ENCODE measurements around the gene ERBB3.

The ERBB3 gene

DNA sequence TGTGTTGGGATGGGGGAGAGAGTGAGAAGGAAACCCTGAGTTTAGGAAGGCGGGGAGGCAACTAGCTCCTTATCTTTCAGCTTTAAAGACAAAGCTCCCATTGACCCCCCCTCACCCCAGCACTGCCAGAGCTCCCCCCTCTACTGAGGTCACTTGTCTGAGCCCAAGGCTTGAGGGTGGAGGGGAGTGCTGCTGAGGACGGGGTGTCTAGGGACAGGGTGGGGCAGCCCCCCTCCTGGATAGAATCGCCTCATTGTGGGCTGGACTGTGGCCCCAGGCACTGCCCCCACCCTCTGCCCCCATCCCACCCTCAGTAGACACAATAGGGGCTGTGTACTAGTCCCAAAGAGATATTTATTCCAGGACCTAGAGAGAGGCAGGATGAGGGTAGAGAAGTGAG is 3.0 kb downstream of the ERBB3 start:
- Histone ChIP-seq H3K36me3 (ENCODE audit: control insufficient read depth, insufficient read depth, low read length) (no peaks in the 10 kb centered on the region), H3K4me3 (ENCODE audit: low read depth, low read length) (no peak overlapping the region), H3K9ac (no peak overlapping the region), H3K4me2 (ENCODE audit: low read length) (no peak overlapping the region), H3K27ac (no peak overlapping the region), H3K4me1 (peaks cover 8% of the 10 kb centered on the region), H3K9me3 (ENCODE audit: control insufficient read depth, low read length) (no peaks in the 10 kb centered on the region), H3K27me3 (ENCODE audit: control insufficient read depth, insufficient read depth, low read length) (no peaks in the 10 kb centered on the region), H2AFZ (no peak overlapping the region), H3K79me2 (no peaks in the 10 kb centered on the region)
- TF ChIP-seq, protein P1, sequence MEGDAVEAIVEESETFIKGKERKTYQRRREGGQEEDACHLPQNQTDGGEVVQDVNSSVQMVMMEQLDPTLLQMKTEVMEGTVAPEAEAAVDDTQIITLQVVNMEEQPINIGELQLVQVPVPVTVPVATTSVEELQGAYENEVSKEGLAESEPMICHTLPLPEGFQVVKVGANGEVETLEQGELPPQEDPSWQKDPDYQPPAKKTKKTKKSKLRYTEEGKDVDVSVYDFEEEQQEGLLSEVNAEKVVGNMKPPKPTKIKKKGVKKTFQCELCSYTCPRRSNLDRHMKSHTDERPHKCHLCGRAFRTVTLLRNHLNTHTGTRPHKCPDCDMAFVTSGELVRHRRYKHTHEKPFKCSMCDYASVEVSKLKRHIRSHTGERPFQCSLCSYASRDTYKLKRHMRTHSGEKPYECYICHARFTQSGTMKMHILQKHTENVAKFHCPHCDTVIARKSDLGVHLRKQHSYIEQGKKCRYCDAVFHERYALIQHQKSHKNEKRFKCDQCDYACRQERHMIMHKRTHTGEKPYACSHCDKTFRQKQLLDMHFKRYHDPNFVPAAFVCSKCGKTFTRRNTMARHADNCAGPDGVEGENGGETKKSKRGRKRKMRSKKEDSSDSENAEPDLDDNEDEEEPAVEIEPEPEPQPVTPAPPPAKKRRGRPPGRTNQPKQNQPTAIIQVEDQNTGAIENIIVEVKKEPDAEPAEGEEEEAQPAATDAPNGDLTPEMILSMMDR (IDR thresholded peaks at IDR 0.05) = no peak

DNA sequence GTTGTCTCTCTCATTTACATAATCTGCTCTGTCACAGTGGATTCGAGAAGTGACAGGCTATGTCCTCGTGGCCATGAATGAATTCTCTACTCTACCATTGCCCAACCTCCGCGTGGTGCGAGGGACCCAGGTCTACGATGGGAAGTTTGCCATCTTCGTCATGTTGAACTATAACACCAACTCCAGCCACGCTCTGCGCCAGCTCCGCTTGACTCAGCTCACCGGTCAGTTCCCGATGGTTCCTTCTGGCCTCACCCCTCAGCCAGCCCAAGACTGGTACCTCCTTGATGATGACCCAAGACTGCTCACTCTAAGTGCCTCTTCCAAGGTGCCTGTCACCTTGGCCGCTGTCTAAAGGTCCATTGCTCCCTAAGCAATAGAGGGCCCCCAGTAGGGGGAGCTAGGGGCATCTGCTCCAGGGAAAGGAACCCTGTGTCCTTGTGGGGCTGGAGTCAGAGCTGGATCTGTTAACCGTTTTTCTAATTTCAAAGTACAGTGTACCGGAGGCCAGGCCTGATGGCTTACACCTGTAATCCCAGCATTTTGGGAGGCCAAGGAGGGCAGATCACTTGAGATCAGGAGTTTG is 5.1 kb downstream of the ERBB3 start:
- H3K4me3 ChIP-seq (ENCODE audit: low read depth, low read length) = no peak overlapping the region
- no peak overlapping the region for H3K4me2 ChIP-seq (ENCODE audit: low read length)
- TF ChIP-seq, protein P1 (IDR thresholded peaks at IDR 0.05) = peak; percentile 8
- H3K9ac ChIP-seq = no peak overlapping the region
- H3K27ac ChIP-seq = no peak overlapping the region
- H3K4me1 ChIP-seq = peaks cover 5% of the 10 kb centered on the region
- H3K79me2 ChIP-seq = no peaks in the 10 kb centered on the region
- H3K27me3 ChIP-seq (ENCODE audit: control insufficient read depth, insufficient read depth, low read length) = no peaks in the 10 kb centered on the region
- H3K9me3 ChIP-seq (ENCODE audit: control insufficient read depth, low read length) = no peaks in the 10 kb centered on the region
- no peak overlapping the region for H2AFZ ChIP-seq
- H3K36me3 ChIP-seq (ENCODE audit: control insufficient read depth, insufficient read depth, low read length) = no peaks in the 10 kb centered on the region

DNA sequence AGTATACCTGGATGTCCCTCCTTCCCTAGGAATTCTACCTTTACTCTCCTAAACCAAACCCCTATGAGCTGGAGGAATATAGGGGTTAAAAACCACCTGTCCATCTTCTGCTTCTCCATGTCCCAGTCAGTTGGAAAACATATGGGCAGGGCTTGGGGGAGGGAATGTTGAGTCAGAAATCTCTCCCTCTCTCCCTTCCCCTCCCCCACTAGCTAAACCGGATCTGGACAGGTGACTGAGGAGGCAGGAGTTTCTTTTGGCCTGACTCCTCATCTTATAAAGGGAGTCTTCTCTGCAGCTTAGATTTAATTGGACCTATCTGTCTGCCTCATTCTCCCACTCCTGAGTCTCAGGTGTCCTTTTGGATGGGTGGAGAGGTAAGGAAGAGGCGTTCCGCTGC is 6.1 kb downstream of the ERBB3 start:
- H3K9me3 ChIP-seq (ENCODE audit: control insufficient read depth, low read length) = no peaks in the 10 kb centered on the region
- H3K27me3 ChIP-seq (ENCODE audit: control insufficient read depth, insufficient read depth, low read length) = no peaks in the 10 kb centered on the region
- H2AFZ ChIP-seq = no peak overlapping the region
- TF ChIP-seq, protein P1 (IDR thresholded peaks at IDR 0.05) = no peak
- H3K36me3 ChIP-seq (ENCODE audit: control insufficient read depth, insufficient read depth, low read length) = no peaks in the 10 kb centered on the region
- H3K79me2 ChIP-seq = no peaks in the 10 kb centered on the region
- no peak overlapping the region for H3K27ac ChIP-seq
- H3K4me2 ChIP-seq (ENCODE audit: low read length) = peak overlapping the region; percentile 37
- no peak overlapping the region for H3K9ac ChIP-seq
- no peak overlapping the region for H3K4me3 ChIP-seq (ENCODE audit: low read depth, low read length)
- H3K4me1 ChIP-seq = peaks cover 5% of the 10 kb centered on the region

DNA sequence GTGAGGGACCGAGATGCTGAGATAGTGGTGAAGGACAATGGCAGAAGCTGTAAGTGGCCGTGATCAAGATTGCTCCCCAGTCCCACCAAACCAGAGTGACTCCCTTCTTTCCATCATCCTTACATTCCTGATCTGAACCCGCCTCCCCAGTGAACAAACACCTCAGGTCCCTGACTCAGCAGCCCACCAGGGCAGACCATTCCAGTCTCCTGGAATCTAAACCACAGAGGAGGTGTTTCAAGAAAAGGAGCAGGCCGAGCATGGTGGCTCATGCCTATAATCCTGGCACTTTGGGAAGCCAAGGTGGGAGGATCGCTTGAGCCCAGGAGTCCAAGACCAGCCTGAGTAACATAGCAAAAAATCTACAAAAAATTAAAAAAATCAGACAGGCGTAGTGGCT is 6.6 kb downstream of the ERBB3 start:
- H3K79me2 ChIP-seq = no peaks in the 10 kb centered on the region
- H3K4me3 ChIP-seq (ENCODE audit: low read depth, low read length) = no peak overlapping the region

More for the DNA sequence above, 6.6 kb downstream of the ERBB3 start:
- TF ChIP-seq, protein P1 (IDR thresholded peaks at IDR 0.05) = no peak
- no peak overlapping the region for H2AFZ ChIP-seq
- no peaks in the 10 kb centered on the region for H3K36me3 ChIP-seq (ENCODE audit: control insufficient read depth, insufficient read depth, low read length)
- no peak overlapping the region for H3K27ac ChIP-seq
- H3K4me1 ChIP-seq = peaks cover 5% of the 10 kb centered on the region
- H3K27me3 ChIP-seq (ENCODE audit: control insufficient read depth, insufficient read depth, low read length) = no peaks in the 10 kb centered on the region
- no peaks in the 10 kb centered on the region for H3K9me3 ChIP-seq (ENCODE audit: control insufficient read depth, low read length)
- H3K4me2 ChIP-seq (ENCODE audit: low read length) = peak overlapping the region; percentile 37
- no peak overlapping the region for H3K9ac ChIP-seq
